MM.1S (cell line): Measurements from ENCODE around the gene TGFA.

Experiments used
- DNase-seq: peaks from one replicate; pipeline ENCODE4 v3.0.0-alpha.2; 2015
- H2AFZ ChIP-seq: fragments of 300-600 bp; sonication (generic); 2 replicates; pipeline ENCODE4 v1.6.0; 2016; ENCODE audit warnings: antibody characterized with exemption, low read length
- H3F3A ChIP-seq: fragments of 300-600 bp; sonication (generic); 2 replicates; pipeline ENCODE4 v1.6.1; 2016; ENCODE audit warnings: mild to moderate bottlenecking, antibody characterized with exemption, low read length, moderate library complexity, mixed read lengths; ENCODE audit not compliant: insufficient read depth
- H3K27ac ChIP-seq: fragments of 300-600 bp; sonication (generic); 2 replicates; pipeline ENCODE4 v1.5.1; 2016; ENCODE audit warnings: mild to moderate bottlenecking, low read length
- H3K27me3 ChIP-seq: fragments of 300-600 bp; sonication (generic); replicated peaks from 2 replicates; pipeline ENCODE4 v1.6.0; 2016; ENCODE audit warnings: low read length; ENCODE audit not compliant: insufficient read depth
- H3K36me3 ChIP-seq: fragments of 300-600 bp; sonication (generic); replicated peaks from 2 replicates; pipeline ENCODE4 v1.6.1; 2016; ENCODE audit warnings: mild to moderate bottlenecking, low read length, mixed read lengths; ENCODE audit not compliant: insufficient read depth
- H3K4me1 ChIP-seq: fragments of 300-600 bp; sonication (generic); 2 replicates; pipeline ENCODE4 v1.6.1; 2016; ENCODE audit warnings: low read length, mixed read lengths
- H3K4me2 ChIP-seq: fragments of 300-600 bp; sonication (generic); 2 replicates; pipeline ENCODE4 v1.6.0; 2016; ENCODE audit warnings: low read depth, low read length
- H3K4me3 ChIP-seq: fragments of 300-600 bp; sonication (generic); 2 replicates; pipeline ENCODE4 v1.5.1; 2016; ENCODE audit warnings: low read length, mixed read lengths
- H3K79me2 ChIP-seq: fragments of 300-600 bp; sonication (generic); 2 replicates; pipeline ENCODE4 v1.6.1; 2016; ENCODE audit warnings: mixed run types, low read length, mixed read lengths
- H3K9ac ChIP-seq: fragments of 300-600 bp; sonication (generic); 2 replicates; pipeline ENCODE4 v1.6.1; 2016; ENCODE audit warnings: low read length, mixed read lengths
- H3K9me2 ChIP-seq: fragments of 300-600 bp; sonication (generic); replicated peaks from 2 replicates; pipeline ENCODE4 v1.6.1; 2016; ENCODE audit warnings: mild to moderate bottlenecking, low read length, mixed read lengths; ENCODE audit not compliant: insufficient read depth
- H3K9me3 ChIP-seq: fragments of 300-600 bp; sonication (generic); replicated peaks from 2 replicates; pipeline ENCODE4 v1.6.1; 2016; ENCODE audit warnings: mild to moderate bottlenecking, low read length, mixed read lengths; ENCODE audit not compliant: insufficient read depth
- H4K20me1 ChIP-seq: fragments of 300-600 bp; sonication (generic); 2 replicates; pipeline ENCODE4 v1.6.1; 2016; ENCODE audit warnings: mild to moderate bottlenecking, low read length, moderate library complexity, mixed read lengths; ENCODE audit not compliant: insufficient read depth
- CTCF ChIP-seq: fragments of 300-600 bp; sonication (generic); IDR thresholded peaks from 2 replicates; pipeline ENCODE4 v1.5.1; 2016; ENCODE audit warnings: antibody characterized with exemption, low read length, mixed read lengths
- EZH2 ChIP-seq: fragments of 300-600 bp; sonication (generic); optimal IDR thresholded peaks from 2 replicates; pipeline ENCODE3; 2017; ENCODE audit warnings: low read depth, mild to moderate bottlenecking, antibody characterized with exemption, low read length, mixed read lengths
- EZH2phosphoT487 ChIP-seq: fragments of 300-600 bp; sonication (generic); IDR thresholded peaks from 2 replicates; pipeline ENCODE4 v1.6.1; 2018; ENCODE audit warnings: antibody characterized with exemption, low read length

The TGFA gene

GRCh38 chr2:70469961-70470360 is 83.7 kb downstream of the TGFA start:
- no peaks in the 10 kb centered on the region for H3K9me3 ChIP-seq
- H3K4me2 ChIP-seq = no peak overlapping the region
- H3K9me2 ChIP-seq = no peaks in the 10 kb centered on the region
- peaks cover 12% of the 10 kb centered on the region for H3K4me1 ChIP-seq
- H4K20me1 ChIP-seq = no peaks in the 10 kb centered on the region
- no peak overlapping the region for H3K9ac ChIP-seq
- no peak for DNase-seq
- H3K27ac ChIP-seq = no peak overlapping the region
- no peak for TF ChIP-seq EZH2phosphoT487
- no peaks in the 10 kb centered on the region for H3F3A ChIP-seq
- H3K4me3 ChIP-seq = no peak overlapping the region
- no peaks in the 10 kb centered on the region for H3K27me3 ChIP-seq
- no peak overlapping the region for H2AFZ ChIP-seq
- H3K79me2 ChIP-seq = no peaks in the 10 kb centered on the region
- H3K36me3 ChIP-seq = no peaks in the 10 kb centered on the region

- H3F3A ChIP-seq = no peaks in the 10 kb centered on the region
- H3K4me1 ChIP-seq = peaks cover 7% of the 10 kb centered on the region
- no peaks in the 10 kb centered on the region for H4K20me1 ChIP-seq
- no peak overlapping the region for H3K4me2 ChIP-seq
- DNase-seq = no peak
- no peak overlapping the region for H3K9ac ChIP-seq
- no peak overlapping the region for H3K27ac ChIP-seq
- no peak overlapping the region for H2AFZ ChIP-seq
- no peaks in the 10 kb centered on the region for H3K9me2 ChIP-seq
- H3K36me3 ChIP-seq = no peaks in the 10 kb centered on the region
- H3K79me2 ChIP-seq = no peaks in the 10 kb centered on the region
- TF ChIP-seq EZH2phosphoT487 (no peak), EZH2 (no peak), CTCF (no peak)
- no peaks in the 10 kb centered on the region for H3K9me3 ChIP-seq
- H3K4me3 ChIP-seq = no peak overlapping the region
- no peaks in the 10 kb centered on the region for H3K27me3 ChIP-seq
These were observed 84.2 kb downstream of the TGFA start for GRCh38 chr2:70469435-70469834.

- Histone ChIP-seq H3K79me2 (no peaks in the 10 kb centered on the region), H4K20me1 (no peaks in the 10 kb centered on the region), H3K9me2 (no peaks in the 10 kb centered on the region), H3K4me2 (no peak overlapping the region), H3K27me3 (no peaks in the 10 kb centered on the region), H3K9ac (no peak overlapping the region), H3K4me1 (peaks cover under 1% of the 10 kb centered on the region; the same call in 1 of the 2 replicates), H3F3A (no peaks in the 10 kb centered on the region), H3K9me3 (no peaks in the 10 kb centered on the region), H3K36me3 (no peaks in the 10 kb centered on the region), H3K4me3 (no peak overlapping the region), H3K27ac (no peak overlapping the region), H2AFZ (no peak overlapping the region)
- TF ChIP-seq CTCF = no peak
- TF ChIP-seq EZH2 = no peak
- no peak for TF ChIP-seq EZH2phosphoT487
- no peak for DNase-seq
These were observed 84.7 kb downstream of the TGFA start for GRCh38 chr2:70468878-70469277.

DNA sequence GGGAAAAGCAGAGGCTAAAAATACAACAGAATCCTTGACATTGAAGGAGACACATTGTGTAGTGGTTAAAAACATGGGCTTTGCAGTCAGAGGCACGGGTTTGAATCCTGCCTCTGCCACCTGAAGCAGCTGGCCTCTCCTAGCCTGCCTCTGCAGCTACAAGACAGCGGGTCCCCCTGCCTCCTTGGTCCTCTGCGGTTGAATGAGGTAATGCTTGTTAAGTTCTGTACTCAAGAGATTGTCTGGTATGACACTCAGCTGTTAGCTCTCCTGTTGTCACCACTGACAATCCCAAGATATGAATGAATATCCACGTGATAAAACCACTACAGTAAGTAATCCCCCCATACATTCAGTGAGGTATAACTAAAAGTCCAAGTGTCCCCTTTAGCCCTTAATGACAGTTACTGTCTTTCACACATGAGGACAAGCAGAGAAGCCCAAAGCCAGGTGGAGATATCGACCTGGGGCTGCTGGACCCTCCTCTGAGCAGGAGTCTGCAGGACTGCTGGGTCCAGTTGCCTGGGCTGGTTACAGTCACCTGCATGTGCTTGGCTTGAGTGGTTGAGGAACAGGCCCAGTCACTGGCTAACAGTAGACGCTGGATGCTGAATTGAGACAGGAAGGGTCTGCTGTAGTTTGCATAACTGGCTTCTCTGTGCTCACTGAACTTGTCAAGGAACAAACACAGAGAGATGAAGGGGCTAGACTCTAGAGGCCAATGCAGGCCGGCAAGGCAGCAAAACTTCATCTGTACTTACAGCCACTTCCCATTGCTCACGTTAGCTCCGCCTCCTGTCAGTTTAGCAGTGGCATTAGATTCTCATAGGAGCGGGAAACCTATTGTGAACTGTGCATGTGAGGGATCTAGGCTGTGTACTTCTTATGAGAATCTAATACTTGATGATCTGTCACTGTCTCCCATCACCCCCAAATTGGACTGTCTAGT is 85.5 kb downstream of the TGFA start:
- H3K79me2 ChIP-seq = no peaks in the 10 kb centered on the region
- H3K27me3 ChIP-seq = no peaks in the 10 kb centered on the region
- H3K9ac ChIP-seq = no peak overlapping the region
- H3K4me3 ChIP-seq = no peak overlapping the region
- H3K4me1 ChIP-seq = no peaks in the 10 kb centered on the region
- no peak overlapping the region for H3K27ac ChIP-seq
- no peaks in the 10 kb centered on the region for H3F3A ChIP-seq
- H2AFZ ChIP-seq = no peak overlapping the region
- H3K4me2 ChIP-seq = no peak overlapping the region
- no peaks in the 10 kb centered on the region for H3K9me3 ChIP-seq
- no peaks in the 10 kb centered on the region for H3K36me3 ChIP-seq
- no peaks in the 10 kb centered on the region for H4K20me1 ChIP-seq
- DNase-seq = no peak
- H3K9me2 ChIP-seq = no peaks in the 10 kb centered on the region
- TF ChIP-seq EZH2 (no peak), EZH2phosphoT487 (no peak), CTCF (no peak)
